GM23248 (cell line): ENCODE measurements around the gene DHX40. TPM values are rescaled to one million over a fixed set of nuclear protein-coding genes. Genes with fewer than 3 reads are reported as not detected.
"Not testable (repeated sequence)": the region's sequence is repeated elsewhere in the genome, so short reads cannot be mapped to it uniquely, and the experiment has no call there.

Source experiments
- DNase-seq: peaks from one replicate; pipeline ENCODE4 v3.0.0-alpha.2; 2015
- H2AFZ ChIP-seq: fragments of 200-600 bp; sonication (generic); 2 replicates; pipeline ENCODE4 v1.6.1; 2016; ENCODE audit warnings: antibody characterized with exemption
- H3F3A ChIP-seq: fragments of 200-600 bp; sonication (generic); 2 replicates; pipeline ENCODE4 v1.6.1; 2016; ENCODE audit warnings: mild to moderate bottlenecking, antibody characterized with exemption, mixed run types; ENCODE audit not compliant: insufficient read depth
- H3K27ac ChIP-seq: fragments of 200-600 bp; sonication (generic); 2 replicates; pipeline ENCODE4 v1.5.1; 2016; ENCODE audit warnings: mild to moderate bottlenecking
- H3K27me3 ChIP-seq: fragments of 200-600 bp; sonication (generic); replicated peaks from 2 replicates; pipeline ENCODE4 v1.6.1; 2016; ENCODE audit warnings: mild to moderate bottlenecking; ENCODE audit not compliant: insufficient read depth
- H3K36me3 ChIP-seq: fragments of 200-600 bp; sonication (generic); 2 replicates; pipeline ENCODE4 v1.6.1; 2016; ENCODE audit warnings: low read depth, mild to moderate bottlenecking
- H3K4me1 ChIP-seq: fragments of 200-600 bp; sonication (generic); 2 replicates; pipeline ENCODE4 v1.6.1; 2016; ENCODE audit warnings: mild to moderate bottlenecking; ENCODE audit not compliant: insufficient read depth
- H3K4me2 ChIP-seq: fragments of 200-600 bp; sonication (generic); one replicate; pipeline ENCODE4 v1.6.1; 2016; ENCODE audit warnings: mild to moderate bottlenecking; ENCODE audit not compliant: unreplicated experiment
- H3K4me3 ChIP-seq: fragments of 200-600 bp; sonication (generic); 2 replicates; pipeline ENCODE4 v1.5.1; 2016; ENCODE audit warnings: mild to moderate bottlenecking
- H3K79me2 ChIP-seq: fragments of 200-600 bp; sonication (generic); 2 replicates; pipeline ENCODE4 v1.6.1; 2016; ENCODE audit warnings: mild to moderate bottlenecking; ENCODE audit not compliant: insufficient read depth
- H3K9ac ChIP-seq: fragments of 200-600 bp; sonication (generic); 2 replicates; pipeline ENCODE4 v1.6.1; 2016; ENCODE audit warnings: mild to moderate bottlenecking
- H3K9me2 ChIP-seq: fragments of 200-600 bp; sonication (generic); 2 replicates; pipeline ENCODE4 v1.6.1; 2016; ENCODE audit warnings: mixed run types, mild to moderate bottlenecking, moderate library complexity; ENCODE audit not compliant: insufficient read depth
- H3K9me3 ChIP-seq: fragments of 200-600 bp; sonication (generic); one replicate; pipeline ENCODE4 v1.6.1; 2017; ENCODE audit warnings: low read depth
- H4K20me1 ChIP-seq: fragments of 200-600 bp; sonication (generic); 2 replicates; pipeline ENCODE4 v1.6.0; 2016; ENCODE audit not compliant: insufficient read depth
- EZH2 ChIP-seq: fragments of 200-600 bp; sonication (generic); IDR thresholded peaks from 2 replicates; pipeline ENCODE4 v1.6.1; 2018; ENCODE audit warnings: antibody characterized with exemption, mild to moderate bottlenecking; ENCODE audit not compliant: insufficient read depth, poor library complexity, severe bottlenecking
- EZH2phosphoT487 ChIP-seq: fragments of 200-600 bp; sonication (generic); IDR thresholded peaks from 2 replicates; pipeline ENCODE4 v1.6.1; 2018; ENCODE audit warnings: antibody characterized with exemption, moderate library complexity, mild to moderate bottlenecking, low read depth; ENCODE audit not compliant: insufficient read depth
- WGBS, 2 experiments: methylation state at CpG; one replicate each; pipeline ENCODE4 v1.1.6; 2015 to 2017; ENCODE audit warnings: low lambda C conversion rate in 2 of 2, low coverage in 1 of 2; ENCODE audit errors: missing lambda C conversion rate in 2 of 2; 5-methylcytosine and 5-hydroxymethylcytosine counted together
- in situ Hi-C: fragments of 300-500 bp; cut with MboI; formaldehyde crosslinking; loops from 2 replicates; pipeline ENCODE4 v1.15.0; 2020
- polyA plus RNA-seq: library from polyadenylated mRNA; unstranded; fragments of >200 nt; fragmentation: Nextera tagmentation; extraction: Ambion mirVana; gene quantifications from 2 replicates; pipeline ENCODE4 v1.2.1, GENCODE V29; 2016
- total RNA-seq: library from RNA; depleted of rRNA; stranded (reverse); fragments of >200 nt; shearing (Covaris generic); gene quantifications from 2 replicates; pipeline ENCODE4 v1.2.3, GENCODE V29; 2014

The DHX40 gene
- total and polyA plus RNA-seq, 2 experiments from 2014 or later: 18.9 to 68.5 TPM

DNA sequence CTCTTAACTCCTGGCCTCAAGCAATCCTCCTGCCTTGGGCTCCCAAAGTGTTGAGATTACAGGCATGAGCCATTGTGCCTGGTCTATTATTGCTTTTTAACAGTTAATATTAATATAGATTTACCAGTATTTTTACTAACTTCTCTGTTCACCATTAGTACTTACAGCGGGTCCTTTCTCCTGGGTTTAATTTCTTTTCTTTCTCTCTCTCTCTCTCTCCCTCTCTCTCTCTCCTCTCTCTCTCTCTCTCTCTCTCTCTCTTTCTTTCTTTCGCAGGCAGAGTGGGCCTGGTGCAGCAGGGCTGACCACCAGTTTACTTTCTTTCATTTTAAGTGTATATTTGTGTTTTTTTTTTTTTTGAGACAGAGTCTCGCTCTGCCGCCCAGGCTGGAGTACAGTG, 14.7 kb upstream of the DHX40 start:
- no peaks in the 10 kb centered on the region for H3K9me2 ChIP-seq
- H3K27me3 ChIP-seq: no peaks in the 10 kb centered on the region
- H2AFZ ChIP-seq: no peak overlapping the region
- WGBS, 2 experiments: 86 to 97% methylated on average over 1 to 4 of the region's 4 CpGs
- H4K20me1 ChIP-seq: no peaks in the 10 kb centered on the region
- no peaks in the 10 kb centered on the region for H3K9me3 ChIP-seq
- no peaks in the 10 kb centered on the region for H3K4me1 ChIP-seq
- no peak overlapping the region for H3K9ac ChIP-seq
- in situ Hi-C loops: no loop called here
- no peaks in the 10 kb centered on the region for H3K36me3 ChIP-seq
- H3K79me2 ChIP-seq: no peaks in the 10 kb centered on the region
- DNase-seq: no peak
- H3K27ac ChIP-seq: no peak overlapping the region
- no peaks in the 10 kb centered on the region for H3F3A ChIP-seq
- H3K4me3 ChIP-seq: no peak overlapping the region
- no peak overlapping the region for H3K4me2 ChIP-seq
- TF ChIP-seq EZH2phosphoT487: no peak

DNA sequence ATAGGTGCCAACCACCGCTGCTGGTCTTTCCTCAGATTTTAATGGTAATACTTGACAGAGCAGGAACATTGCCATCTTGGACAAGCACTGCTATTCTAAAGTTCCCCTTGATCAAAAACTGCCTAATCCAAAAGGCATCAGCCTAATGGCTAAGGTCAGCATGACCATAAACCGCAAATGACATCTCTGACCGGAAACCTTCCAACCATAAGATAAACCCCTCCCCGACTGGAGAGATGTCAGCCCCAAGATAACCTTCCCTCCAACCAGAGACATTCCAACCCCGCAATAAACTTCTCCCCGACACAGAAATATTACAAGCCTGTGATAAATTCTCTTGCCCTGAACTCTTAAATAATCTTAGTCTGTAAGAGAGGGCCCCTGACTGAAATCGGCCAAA, 7.4 kb upstream of the DHX40 start:
- no peaks in the 10 kb centered on the region for H3K9me2 ChIP-seq
- in situ Hi-C loops: no loop called here
- DNase-seq: no peak

DNA sequence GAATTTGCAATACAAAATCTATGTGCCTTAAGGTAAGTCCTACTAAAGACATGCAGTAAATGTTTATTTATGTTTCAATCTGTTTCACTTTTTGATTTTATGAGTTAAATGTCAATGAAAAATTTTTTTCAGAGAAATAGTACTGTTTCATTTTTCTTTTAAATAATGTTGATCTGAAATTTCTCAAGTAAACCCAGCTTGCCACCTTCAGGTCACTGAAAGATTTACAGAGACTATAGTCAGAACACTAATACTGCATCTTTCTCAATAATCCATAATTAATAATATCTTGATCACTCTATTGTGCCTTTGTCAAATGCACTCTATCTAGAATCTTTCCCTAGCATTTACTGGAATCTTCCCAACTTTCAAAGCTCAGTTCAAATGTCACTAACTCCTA, 6.5 kb upstream of the DHX40 start:
- in situ Hi-C loops: no loop called here
- no peaks in the 10 kb centered on the region for H4K20me1 ChIP-seq

More for the DNA sequence above, 7.4 kb upstream of the DHX40 start:
- TF ChIP-seq EZH2phosphoT487 (no peak), EZH2 (no peak)
- no peaks in the 10 kb centered on the region for H4K20me1 ChIP-seq
- no peaks in the 10 kb centered on the region for H3K79me2 ChIP-seq
- 75 to 79% methylated on average over 7 of the region's 7 CpGs for WGBS, 2 experiments
- no peaks in the 10 kb centered on the region for H3K27me3 ChIP-seq
- H2AFZ ChIP-seq: no peak overlapping the region
- H3K4me2 ChIP-seq: no peak overlapping the region
- H3K27ac ChIP-seq: no peak overlapping the region
- no peaks in the 10 kb centered on the region for H3K4me1 ChIP-seq
- no peaks in the 10 kb centered on the region for H3K9me3 ChIP-seq
- no peaks in the 10 kb centered on the region; the same call in 1 of the 2 replicates for H3F3A ChIP-seq
- no peaks in the 10 kb centered on the region for H3K36me3 ChIP-seq
- no peak overlapping the region for H3K9ac ChIP-seq
- no peak overlapping the region for H3K4me3 ChIP-seq

DNA sequence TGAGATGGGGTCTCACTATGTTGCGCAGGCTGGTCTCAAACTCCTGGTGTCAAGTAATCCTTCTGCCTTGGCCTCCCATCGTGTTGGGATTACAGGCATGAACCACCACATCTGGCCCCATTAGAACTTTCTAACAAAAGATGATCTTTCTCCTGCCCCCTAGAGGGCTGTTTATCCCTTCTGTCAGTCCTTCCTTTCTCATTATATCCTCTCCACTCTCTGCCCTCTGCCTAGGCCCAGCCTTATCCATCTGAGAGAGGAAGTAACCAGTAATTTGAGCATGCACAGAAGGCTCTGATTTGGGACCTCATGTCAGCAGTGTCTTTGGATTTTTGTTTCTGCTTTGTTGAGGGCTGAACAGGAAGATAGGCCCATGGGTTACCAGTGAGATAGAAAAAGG, 4.4 kb upstream of the DHX40 start:
- WGBS, 2 experiments: 67 to 68% methylated on average over 2 of the region's 2 CpGs
- in situ Hi-C loops: no loop called here
- TF ChIP-seq EZH2phosphoT487: no peak
- no peak for TF ChIP-seq EZH2

More for the DNA sequence above, 6.5 kb upstream of the DHX40 start:
- Histone ChIP-seq H3F3A (no peaks in the 10 kb centered on the region; the same call in 1 of the 2 replicates), H3K79me2 (no peaks in the 10 kb centered on the region), H3K4me2 (no peak overlapping the region), H3K27ac (no peak overlapping the region), H3K9ac (no peak overlapping the region), H3K4me1 (no peaks in the 10 kb centered on the region), H3K9me2 (no peaks in the 10 kb centered on the region), H3K27me3 (no peaks in the 10 kb centered on the region), H3K36me3 (no peaks in the 10 kb centered on the region), H2AFZ (no peak overlapping the region), H3K4me3 (no peak overlapping the region), H3K9me3 (no peaks in the 10 kb centered on the region)
- no peak for TF ChIP-seq EZH2
- no peak for TF ChIP-seq EZH2phosphoT487
- DNase-seq: peak; percentile 48

DNA sequence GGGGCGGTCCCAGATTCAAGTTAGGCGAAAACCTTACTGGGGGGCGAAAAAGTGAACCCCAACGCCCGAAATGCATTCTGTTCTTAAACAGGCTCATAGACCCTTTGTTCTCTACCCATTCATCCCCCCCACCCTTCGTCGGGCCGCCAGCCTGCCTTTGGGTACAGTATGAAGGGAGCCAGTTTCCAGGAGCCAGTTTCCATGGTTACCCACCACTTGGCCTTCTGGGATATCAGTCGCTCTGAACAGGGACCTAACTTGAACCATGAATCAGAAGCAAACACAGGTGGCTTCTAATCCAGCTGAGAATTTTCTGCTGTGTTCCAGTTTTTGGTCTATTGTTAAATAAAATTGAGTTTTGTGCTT, 532 bp downstream of the DHX40 start:
- 3 to 7% methylated on average over 8 to 9 of the region's 9 CpGs for WGBS, 2 experiments
- TF ChIP-seq EZH2: no peak
- TF ChIP-seq EZH2phosphoT487: no peak
- Histone ChIP-seq H3K4me1 (peaks cover 5% of the 10 kb centered on the region), H3K36me3 (no peaks in the 10 kb centered on the region), H3K27ac (peak overlapping the region; percentile 73), H3K9me3 (no peaks in the 10 kb centered on the region), H3K4me2 (peak overlapping the region; percentile 74), H3K4me3 (peak overlapping the region; percentile 100), H2AFZ (peak overlapping the region; percentile 99), H4K20me1 (no peaks in the 10 kb centered on the region), H3K27me3 (no peaks in the 10 kb centered on the region), H3K79me2 (peaks cover 35% of the 10 kb centered on the region), H3K9me2 (no peaks in the 10 kb centered on the region), H3F3A (peaks cover 7% of the 10 kb centered on the region), H3K9ac (peak overlapping the region; percentile 92)
- peak; percentile 91 for DNase-seq
- in situ Hi-C loops: no loop called here

More for the DNA sequence above, 4.4 kb upstream of the DHX40 start:
- H3K4me2 ChIP-seq: no peak overlapping the region
- no peak overlapping the region for H3K4me3 ChIP-seq
- peak; percentile 48 for DNase-seq
- peak overlapping the region; percentile 61 for H2AFZ ChIP-seq
- H3K4me1 ChIP-seq: no peaks in the 10 kb centered on the region; the same call in 1 of the 2 replicates
- H3K36me3 ChIP-seq: no peaks in the 10 kb centered on the region
- H3K79me2 ChIP-seq: peaks cover 5% of the 10 kb centered on the region
- no peak overlapping the region for H3K27ac ChIP-seq
- no peaks in the 10 kb centered on the region for H4K20me1 ChIP-seq
- H3F3A ChIP-seq: peaks cover 1% of the 10 kb centered on the region
- H3K9me3 ChIP-seq: no peaks in the 10 kb centered on the region
- no peaks in the 10 kb centered on the region for H3K27me3 ChIP-seq
- H3K9me2 ChIP-seq: no peaks in the 10 kb centered on the region
- H3K9ac ChIP-seq: no peak overlapping the region

DNA sequence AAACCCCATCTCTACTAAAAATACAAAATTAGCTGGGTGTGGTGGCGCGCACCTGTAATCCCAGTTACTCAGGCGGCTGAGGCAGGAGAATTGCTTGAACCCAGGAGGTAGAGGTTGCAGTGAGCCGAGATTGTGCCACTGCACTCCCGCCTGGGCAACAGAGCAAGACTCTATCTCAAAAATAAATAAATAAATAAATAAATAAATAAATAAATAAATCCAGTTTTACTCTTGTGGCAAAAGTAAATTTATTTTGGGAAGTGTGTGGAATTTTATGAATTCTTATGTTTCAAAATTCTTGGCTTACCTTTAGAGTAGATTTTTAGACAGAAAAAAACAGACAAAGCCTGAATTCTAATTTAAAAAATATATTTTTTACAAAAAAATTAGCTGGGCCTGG, 3.7 kb downstream of the DHX40 start:
- Histone ChIP-seq H3F3A (peaks cover 17% of the 10 kb centered on the region), H3K79me2 (peaks cover 35% of the 10 kb centered on the region), H3K4me1 (peaks cover 14% of the 10 kb centered on the region)
- H4K20me1 ChIP-seq, H3K27me3 ChIP-seq, H3K4me3 ChIP-seq, DNase-seq, H2AFZ ChIP-seq, H3K9me2 ChIP-seq, in situ Hi-C loops, H3K9ac ChIP-seq, H3K9me3 ChIP-seq, H3K4me2 ChIP-seq, H3K27ac ChIP-seq, H3K36me3 ChIP-seq: not testable (repeated sequence)
- WGBS, 2 experiments: 95 to 97% methylated on average over 5 of the region's 5 CpGs
